Neural cell (in vitro differentiated cells): ENCODE results near the gene SERPINB6. TPM values are rescaled to one million over a fixed set of nuclear protein-coding genes. Genes with fewer than 3 reads are reported as not detected.

Experiments used
- H2AFZ ChIP-seq: fragments of 200-600, 300-800 bp; sonication (generic), shearing (Covaris generic); 2 replicates; pipeline ENCODE4 v1.6.0; 2014; ENCODE audit warnings: low read depth, mild to moderate bottlenecking, antibody characterized with exemption, low read length, moderate library complexity
- H3F3A ChIP-seq: fragments of 200-600 bp; shearing (Covaris generic); 2 replicates; pipeline ENCODE4 v1.6.1; 2016; ENCODE audit warnings: mild to moderate bottlenecking, moderate library complexity, mixed read lengths, antibody characterized with exemption, low read length; ENCODE audit not compliant: insufficient read depth, poor library complexity, severe bottlenecking
- H3K27ac ChIP-seq: fragments of 200-600, 300-800 bp; sonication (generic), shearing (Covaris generic); 2 replicates; pipeline ENCODE4 v1.5.1; 2014; ENCODE audit warnings: mild to moderate bottlenecking, low read length, moderate library complexity
- H3K27me3 ChIP-seq: fragments of 300-800, 200-600 bp; sonication (generic), shearing (Covaris generic); 2 replicates; pipeline ENCODE4 v1.6.0; 2014; ENCODE audit warnings: mild to moderate bottlenecking, low read depth, low read length, moderate library complexity; ENCODE audit not compliant: insufficient read depth
- H3K36me3 ChIP-seq: fragments of 300-800, 200-600 bp; sonication (generic), shearing (Covaris generic); 2 replicates; pipeline ENCODE4 v1.5.1; 2014; ENCODE audit warnings: mild to moderate bottlenecking, antibody characterized with exemption, low read length, moderate library complexity; ENCODE audit not compliant: insufficient read depth
- H3K4me2 ChIP-seq: fragments of 300-800, 200-600 bp; sonication (generic), shearing (Covaris generic); 2 replicates; pipeline ENCODE4 v1.6.0; 2014; ENCODE audit warnings: mild to moderate bottlenecking, low read length
- H3K4me3 ChIP-seq: fragments of 300-800, 200-600 bp; sonication (generic), shearing (Covaris generic); 2 replicates; pipeline ENCODE4 v1.5.1; 2014; ENCODE audit warnings: mild to moderate bottlenecking, low read length, moderate library complexity
- H3K79me2 ChIP-seq: fragments of 200-600 bp; shearing (Covaris generic); replicated peaks from 2 replicates; pipeline ENCODE4 v1.6.0; 2014; ENCODE audit warnings: mild to moderate bottlenecking, low read length, moderate library complexity; ENCODE audit not compliant: insufficient read depth
- H3K9ac ChIP-seq: fragments of 300-800, 200-600 bp; sonication (generic), shearing (Covaris generic); 2 replicates; pipeline ENCODE4 v1.6.1; 2016; ENCODE audit warnings: mild to moderate bottlenecking, low read length, mixed read lengths
- H3K9me2 ChIP-seq: fragments of 200-600 bp; shearing (Covaris generic); 2 replicates; pipeline ENCODE4 v1.6.1; 2016; ENCODE audit warnings: mild to moderate bottlenecking, low read length, mixed read lengths; ENCODE audit not compliant: insufficient read depth
- H3K9me3 ChIP-seq: fragments of 200-600, 300-800 bp; sonication (generic), shearing (Covaris generic); 2 replicates; pipeline ENCODE4 v1.6.1; 2016; ENCODE audit warnings: mild to moderate bottlenecking, mixed run types, low read length, moderate library complexity, mixed read lengths
- H4K20me1 ChIP-seq: fragments of 200-600 bp; shearing (Covaris generic); 2 replicates; pipeline ENCODE4 v1.6.1; 2016; ENCODE audit warnings: mild to moderate bottlenecking, mixed run types; ENCODE audit not compliant: insufficient read depth
- EP300 ChIP-seq: fragments of 450-650 bp; conservative IDR thresholded peaks from 2 replicates; pipeline ENCODE4 v1.6.1; 2014; ENCODE audit warnings: antibody characterized with exemption, mild to moderate bottlenecking, moderate library complexity; ENCODE audit not compliant: poor library complexity, severe bottlenecking
- EZH2 ChIP-seq: fragments of 200-600, 300-800 bp; shearing (Covaris generic), sonication (generic); IDR thresholded peaks from 2 replicates; pipeline ENCODE4 v1.6.1; 2014; ENCODE audit warnings: antibody characterized with exemption, low read length, borderline replicate concordance, mild to moderate bottlenecking; ENCODE audit not compliant: insufficient read depth, poor library complexity, severe bottlenecking
- MXI1 ChIP-seq: fragments of 450-650 bp; conservative IDR thresholded peaks from 2 replicates; pipeline ENCODE4 v1.6.1; 2014; ENCODE audit warnings: antibody characterized with exemption, mild to moderate bottlenecking; ENCODE audit not compliant: poor library complexity, severe bottlenecking
- POLR2AphosphoS5 ChIP-seq: IDR thresholded peaks from 2 replicates; pipeline ENCODE4 v1.6.1; 2012
- RAD21 ChIP-seq: fragments of 450-650 bp; conservative IDR thresholded peaks from 2 replicates; pipeline ENCODE4 v1.6.1; 2014; ENCODE audit warnings: antibody characterized with exemption, mild to moderate bottlenecking, moderate library complexity
- REST ChIP-seq: IDR thresholded peaks from 2 replicates; pipeline ENCODE4 v1.6.1; 2012; ENCODE audit warnings: borderline replicate concordance
- SMC3 ChIP-seq: fragments of 450-650 bp; conservative IDR thresholded peaks from 2 replicates; pipeline ENCODE4 v1.6.1; 2014; ENCODE audit warnings: antibody characterized with exemption, mild to moderate bottlenecking, moderate library complexity; ENCODE audit not compliant: poor library complexity
- TAF1 ChIP-seq: IDR thresholded peaks from 2 replicates; pipeline ENCODE4 v1.6.1; 2012; ENCODE audit warnings: low read depth
- polyA plus RNA-seq: library from polyadenylated mRNA; depleted of rRNA; stranded (reverse); fragments of >200 nt; gene quantifications from 2 replicates; pipeline ENCODE4 v1.2.3, GENCODE V29; 2014
- TF ChIP-seq, protein P1 (sequence below): fragments of 450-650 bp; IDR thresholded peaks from 2 replicates; pipeline ENCODE4 v1.5.1; 2014; ENCODE audit warnings: antibody characterized with exemption, mild to moderate bottlenecking, moderate library complexity; ENCODE audit not compliant: poor library complexity, severe bottlenecking

SERPINB6 gene
- polyA plus RNA-seq, 1 donor from 2014 or later, result 2.3 TPM

GRCh38 chr6:3019065-3019464, 47.7 kb upstream of the SERPINB6 start:
- no peaks in the 10 kb centered on the region for H3K9me2 ChIP-seq
- no peaks in the 10 kb centered on the region for H3K79me2 ChIP-seq
- no peaks in the 10 kb centered on the region for H3K9me3 ChIP-seq
- no peak overlapping the region for H3K4me3 ChIP-seq
- no peak overlapping the region for H2AFZ ChIP-seq
- no peaks in the 10 kb centered on the region for H4K20me1 ChIP-seq
- H3K4me2 ChIP-seq, result no peak overlapping the region
- H3K9ac ChIP-seq, result no peak overlapping the region
- no peak overlapping the region for H3K27ac ChIP-seq
- H3K36me3 ChIP-seq, result peaks cover 10% of the 10 kb centered on the region
- H3F3A ChIP-seq, result no peaks in the 10 kb centered on the region
- TF ChIP-seq, protein P1, sequence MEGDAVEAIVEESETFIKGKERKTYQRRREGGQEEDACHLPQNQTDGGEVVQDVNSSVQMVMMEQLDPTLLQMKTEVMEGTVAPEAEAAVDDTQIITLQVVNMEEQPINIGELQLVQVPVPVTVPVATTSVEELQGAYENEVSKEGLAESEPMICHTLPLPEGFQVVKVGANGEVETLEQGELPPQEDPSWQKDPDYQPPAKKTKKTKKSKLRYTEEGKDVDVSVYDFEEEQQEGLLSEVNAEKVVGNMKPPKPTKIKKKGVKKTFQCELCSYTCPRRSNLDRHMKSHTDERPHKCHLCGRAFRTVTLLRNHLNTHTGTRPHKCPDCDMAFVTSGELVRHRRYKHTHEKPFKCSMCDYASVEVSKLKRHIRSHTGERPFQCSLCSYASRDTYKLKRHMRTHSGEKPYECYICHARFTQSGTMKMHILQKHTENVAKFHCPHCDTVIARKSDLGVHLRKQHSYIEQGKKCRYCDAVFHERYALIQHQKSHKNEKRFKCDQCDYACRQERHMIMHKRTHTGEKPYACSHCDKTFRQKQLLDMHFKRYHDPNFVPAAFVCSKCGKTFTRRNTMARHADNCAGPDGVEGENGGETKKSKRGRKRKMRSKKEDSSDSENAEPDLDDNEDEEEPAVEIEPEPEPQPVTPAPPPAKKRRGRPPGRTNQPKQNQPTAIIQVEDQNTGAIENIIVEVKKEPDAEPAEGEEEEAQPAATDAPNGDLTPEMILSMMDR, result no peak
- TF ChIP-seq EP300 (no peak), TAF1 (no peak), REST (no peak), SMC3 (no peak), RAD21 (no peak), MXI1 (no peak), POLR2AphosphoS5 (no peak)
- no peaks in the 10 kb centered on the region for H3K27me3 ChIP-seq

GRCh38 chr6:3017304-3017703, 45.9 kb upstream of the SERPINB6 start:
- no peak overlapping the region for H3K27ac ChIP-seq
- H3K9me3 ChIP-seq, result peaks cover 4% of the 10 kb centered on the region
- H3F3A ChIP-seq, result no peaks in the 10 kb centered on the region
- no peak overlapping the region for H3K4me2 ChIP-seq
- no peaks in the 10 kb centered on the region for H3K27me3 ChIP-seq
- no peak overlapping the region for H2AFZ ChIP-seq
- H3K4me3 ChIP-seq, result no peak overlapping the region
- TF ChIP-seq POLR2AphosphoS5, result no peak
- H3K9ac ChIP-seq, result no peak overlapping the region
- no peaks in the 10 kb centered on the region for H3K9me2 ChIP-seq
- H3K36me3 ChIP-seq, result peaks cover 15% of the 10 kb centered on the region
- no peaks in the 10 kb centered on the region for H3K79me2 ChIP-seq
- no peaks in the 10 kb centered on the region for H4K20me1 ChIP-seq

DNA sequence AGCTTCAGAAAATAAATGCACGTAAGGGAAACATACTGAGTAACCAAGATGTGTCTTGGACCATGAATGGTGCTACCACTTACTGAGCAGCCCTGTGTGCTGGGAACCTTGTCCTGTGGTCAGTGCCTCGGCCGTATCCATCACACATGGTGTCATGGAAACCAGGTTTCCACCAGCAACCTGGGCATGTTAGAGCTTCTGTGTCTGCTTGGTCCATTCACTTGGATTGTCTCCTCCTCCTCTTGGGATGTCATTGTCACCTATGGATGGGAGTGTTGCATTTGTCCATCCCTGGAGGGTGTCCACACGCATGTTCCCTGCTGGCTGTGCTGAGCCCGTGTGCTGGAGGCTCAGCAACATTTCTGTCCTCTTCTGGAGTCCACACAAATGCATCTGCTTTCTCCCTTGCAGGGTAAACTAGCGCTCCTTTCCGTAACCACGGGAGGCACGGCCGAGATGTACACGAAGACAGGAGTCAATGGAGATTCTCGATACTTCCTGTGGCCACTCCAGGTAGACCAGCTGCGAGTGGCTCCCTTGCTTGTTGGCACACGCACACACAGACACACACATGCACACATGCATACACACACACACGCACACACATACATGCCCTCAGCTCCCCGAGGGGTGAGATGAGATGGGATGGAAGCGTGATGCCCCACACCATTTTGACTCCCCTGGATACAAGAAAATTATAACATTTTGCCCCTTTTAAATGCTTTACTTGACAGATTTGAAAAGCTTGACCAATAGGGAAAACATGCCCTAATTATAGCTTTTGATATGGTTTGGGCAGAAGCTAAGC, 45.3 kb upstream of the SERPINB6 start:
- H3K9me2 ChIP-seq, result no peaks in the 10 kb centered on the region
- H3K9ac ChIP-seq, result no peak overlapping the region
- H3K9me3 ChIP-seq, result peaks cover 4% of the 10 kb centered on the region
- H4K20me1 ChIP-seq, result no peaks in the 10 kb centered on the region
- H2AFZ ChIP-seq, result no peak overlapping the region
- no peak overlapping the region for H3K4me2 ChIP-seq
- H3K36me3 ChIP-seq, result peaks cover 21% of the 10 kb centered on the region
- no peaks in the 10 kb centered on the region for H3F3A ChIP-seq
- H3K27ac ChIP-seq, result no peak overlapping the region
- H3K27me3 ChIP-seq, result no peaks in the 10 kb centered on the region
- no peak overlapping the region for H3K4me3 ChIP-seq
- no peaks in the 10 kb centered on the region for H3K79me2 ChIP-seq
- TF ChIP-seq RAD21 (no peak), MXI1 (no peak), REST (no peak), POLR2AphosphoS5 (no peak), TAF1 (no peak), EP300 (no peak), SMC3 (no peak), EZH2 (no peak)
- TF ChIP-seq, protein P1, result no peak
